Left renal pelvis (tissue), 4 donors: Measurements from ENCODE around the gene GLB1L2. TPM values are rescaled to one million over a fixed set of nuclear protein-coding genes. Genes with fewer than 3 reads are reported as not detected.

Experiments
- DNase-seq, 4 donors: peaks; one replicate each; pipeline ENCODE4 v3.0.0-alpha.2; 2013; ENCODE audit warnings: low read depth in 4 of 4, low spot score in 3 of 4
- polyA plus RNA-seq, 4 donors: library from polyadenylated mRNA; unstranded; fragments of 120-200 nt; gene quantifications; one replicate each; pipeline ENCODE4 v1.2.1, GENCODE V29; 2013; ENCODE audit not compliant: insufficient read length in 4 of 4

GLB1L2 gene
- polyA plus RNA-seq, 4 donors, result 2.1 to 19.8 (median 18.6) TPM

DNA sequence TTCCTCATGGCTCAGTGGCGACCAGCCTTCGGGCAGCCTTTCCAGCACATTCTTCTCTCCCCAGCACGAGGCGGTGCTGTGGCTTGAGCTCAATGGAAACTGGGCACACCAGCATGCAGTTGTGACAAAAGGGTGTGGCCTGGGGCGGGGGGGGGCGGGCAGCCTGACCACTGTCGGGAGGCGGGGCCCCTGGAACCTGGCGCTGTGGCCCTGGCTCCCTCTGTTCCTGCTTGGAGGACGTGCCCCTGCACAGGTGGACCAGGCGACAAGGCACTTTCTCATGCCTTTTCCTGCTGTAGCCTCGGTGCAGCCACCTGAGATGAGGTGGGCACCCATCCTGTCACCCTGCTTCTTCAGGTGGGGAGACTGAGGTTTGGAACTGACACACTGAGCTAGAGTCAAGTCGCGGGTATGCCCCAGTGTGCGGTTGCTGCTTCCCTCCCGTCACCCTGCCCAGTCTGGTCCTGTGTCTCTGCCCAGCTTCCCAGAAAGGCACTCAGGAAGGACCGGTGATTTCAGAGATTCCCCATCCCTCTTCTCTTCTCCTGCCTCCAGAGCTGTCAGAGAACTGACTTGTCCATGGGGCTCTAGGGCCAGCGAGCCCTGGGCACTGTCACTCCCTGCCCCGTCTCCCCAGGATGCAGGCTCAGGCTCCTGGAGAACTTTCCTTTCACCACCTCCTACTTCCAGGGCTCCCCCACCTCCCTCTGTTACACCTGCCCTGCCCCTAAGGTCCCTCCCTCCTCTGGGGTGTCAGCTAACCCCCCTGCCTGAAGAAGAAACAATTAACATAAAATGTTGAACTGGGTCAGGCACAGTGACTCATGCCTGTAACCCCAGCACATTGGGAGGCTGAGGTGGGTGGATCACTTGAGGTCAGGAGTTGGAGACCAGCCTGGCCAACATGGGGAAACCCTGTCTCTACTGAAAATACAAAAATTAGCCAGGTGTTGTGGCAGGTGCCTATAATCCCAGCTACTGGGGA lies 70.3 kb downstream of the GLB1L2 start:
- DNase-seq, result no peak

GRCh38 chr11:134402910-134403309 lies 71.1 kb downstream of the GLB1L2 start:
- DNase-seq, result no peak

- no peak for DNase-seq
Observed at GRCh38 chr11:134404575-134405341, 73.0 kb downstream of the GLB1L2 start.

- no peak for DNase-seq
Observed at GRCh38 chr11:134405436-134405835, 73.6 kb downstream of the GLB1L2 start.

DNA sequence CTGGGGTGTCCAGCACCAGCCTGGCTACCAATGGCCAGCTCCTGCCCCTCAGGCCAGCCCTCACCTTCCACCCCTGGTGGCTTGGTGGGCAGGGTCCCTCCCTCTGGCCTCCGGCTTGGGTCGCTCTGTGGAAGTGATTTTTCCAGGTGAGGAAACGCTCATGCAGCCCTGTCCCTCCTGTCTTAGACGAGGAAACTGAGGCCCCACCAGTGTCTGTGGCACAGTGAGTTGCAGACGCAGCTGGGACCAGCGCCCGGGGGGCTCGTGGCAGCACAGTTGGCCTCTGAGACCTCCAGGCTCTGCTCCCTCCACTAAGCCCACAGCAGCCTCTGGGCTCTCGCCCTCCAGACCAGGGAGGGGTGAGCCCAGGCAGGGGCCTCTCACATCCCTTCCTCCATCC lies 74.1 kb downstream of the GLB1L2 start:
- no peak for DNase-seq

GRCh38 chr11:134406264-134407185 lies 74.7 kb downstream of the GLB1L2 start:
- DNase-seq, result no peak

GRCh38 chr11:134407321-134407828 lies 75.6 kb downstream of the GLB1L2 start:
- DNase-seq, result no peak

GRCh38 chr11:134407923-134408322 lies 76.1 kb downstream of the GLB1L2 start:
- DNase-seq, result no peak

GRCh38 chr11:134409552-134410429 lies 78.0 kb downstream of the GLB1L2 start:
- no peak for DNase-seq

- no peak for DNase-seq
Observed at GRCh38 chr11:134410766-134411165, 79.0 kb downstream of the GLB1L2 start.

DNA sequence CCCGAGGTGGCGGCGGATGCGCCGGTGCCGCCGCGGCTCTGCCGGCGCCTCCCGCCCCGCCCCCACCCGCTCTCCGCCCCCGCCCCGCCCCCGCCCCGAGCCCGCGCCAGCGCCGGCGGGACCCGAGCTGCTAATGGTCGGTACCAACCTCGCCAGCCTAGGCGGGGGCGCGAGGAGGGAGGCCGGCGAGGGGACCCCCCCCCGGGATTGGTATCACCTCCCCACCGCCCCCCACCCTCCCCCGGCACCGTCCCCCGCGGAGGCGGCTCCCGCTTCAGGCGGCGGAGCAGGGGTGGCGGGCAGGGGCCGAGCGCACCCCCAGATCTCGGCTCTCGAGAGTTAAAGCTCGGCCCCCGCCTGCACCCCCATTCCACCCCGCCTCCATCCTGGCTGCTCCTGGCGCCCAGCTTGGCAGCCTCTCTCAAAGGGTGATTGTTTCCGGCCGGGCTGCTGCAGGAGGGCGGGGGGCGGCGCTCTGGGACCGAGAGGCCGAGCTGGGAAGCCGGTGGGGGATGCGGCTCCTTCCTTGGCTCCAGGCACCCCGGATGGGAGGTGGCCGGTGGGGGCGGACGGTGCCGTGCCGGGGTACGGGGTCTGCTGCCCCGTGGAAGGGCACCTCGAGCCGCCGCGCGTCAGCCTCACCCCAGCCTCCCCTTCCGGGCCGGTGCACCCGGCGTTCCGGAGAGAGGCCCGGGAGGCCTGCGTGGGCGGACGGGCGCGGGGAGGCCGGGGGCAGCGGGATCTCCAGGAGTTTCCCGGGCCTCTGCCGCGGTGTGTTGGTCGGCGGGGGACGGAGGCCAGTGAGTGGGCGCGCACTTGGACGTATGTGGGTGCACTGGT lies 80.6 kb downstream of the GLB1L2 start, which contains the start of gene B3GAT1:
Gene B3GAT1 (minus strand): TSS at position 40 of the 840 bp plus-strand sequence. CDS start 24,583 bp downstream, outside the sequence.
- no peak for DNase-seq

DNA sequence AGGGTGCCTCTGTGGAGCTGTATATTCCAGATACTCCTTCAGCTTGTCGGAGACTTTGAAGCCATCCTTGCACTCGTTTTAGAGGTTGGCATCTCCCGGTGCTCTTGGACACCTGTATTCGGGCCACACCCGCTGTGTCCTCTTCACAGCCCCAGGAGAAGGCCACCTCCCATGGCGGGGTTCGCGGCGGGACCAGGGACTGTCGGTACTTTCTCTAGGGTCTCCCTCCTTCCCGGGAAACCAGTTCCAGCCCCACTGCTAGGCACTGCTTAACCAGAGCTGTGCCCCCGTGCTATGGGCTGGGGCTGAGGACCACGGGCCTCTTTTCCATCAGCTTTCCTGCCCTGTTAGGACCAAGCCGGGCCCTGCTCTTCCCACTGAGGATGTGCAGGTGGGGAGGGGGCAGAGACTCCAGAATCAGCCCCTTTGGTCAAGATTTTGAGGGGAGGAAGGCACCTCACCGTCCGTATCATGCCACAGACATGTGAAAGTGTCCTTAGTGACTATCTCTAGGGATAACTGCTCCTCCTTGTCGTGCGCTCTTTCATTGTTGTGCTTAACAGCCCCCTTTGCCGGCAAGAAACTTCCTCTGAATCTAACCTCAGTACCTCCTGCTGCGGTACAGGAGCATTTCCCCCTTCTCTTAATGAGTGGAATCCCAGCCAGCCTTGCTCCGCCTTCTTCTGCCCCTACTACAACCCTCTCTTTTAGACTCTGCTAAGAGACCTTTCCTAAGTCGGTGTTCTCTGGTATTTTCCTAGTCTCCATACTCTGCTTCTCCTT lies 81.4 kb downstream of the GLB1L2 start:
- DNase-seq, result no peak

DNA sequence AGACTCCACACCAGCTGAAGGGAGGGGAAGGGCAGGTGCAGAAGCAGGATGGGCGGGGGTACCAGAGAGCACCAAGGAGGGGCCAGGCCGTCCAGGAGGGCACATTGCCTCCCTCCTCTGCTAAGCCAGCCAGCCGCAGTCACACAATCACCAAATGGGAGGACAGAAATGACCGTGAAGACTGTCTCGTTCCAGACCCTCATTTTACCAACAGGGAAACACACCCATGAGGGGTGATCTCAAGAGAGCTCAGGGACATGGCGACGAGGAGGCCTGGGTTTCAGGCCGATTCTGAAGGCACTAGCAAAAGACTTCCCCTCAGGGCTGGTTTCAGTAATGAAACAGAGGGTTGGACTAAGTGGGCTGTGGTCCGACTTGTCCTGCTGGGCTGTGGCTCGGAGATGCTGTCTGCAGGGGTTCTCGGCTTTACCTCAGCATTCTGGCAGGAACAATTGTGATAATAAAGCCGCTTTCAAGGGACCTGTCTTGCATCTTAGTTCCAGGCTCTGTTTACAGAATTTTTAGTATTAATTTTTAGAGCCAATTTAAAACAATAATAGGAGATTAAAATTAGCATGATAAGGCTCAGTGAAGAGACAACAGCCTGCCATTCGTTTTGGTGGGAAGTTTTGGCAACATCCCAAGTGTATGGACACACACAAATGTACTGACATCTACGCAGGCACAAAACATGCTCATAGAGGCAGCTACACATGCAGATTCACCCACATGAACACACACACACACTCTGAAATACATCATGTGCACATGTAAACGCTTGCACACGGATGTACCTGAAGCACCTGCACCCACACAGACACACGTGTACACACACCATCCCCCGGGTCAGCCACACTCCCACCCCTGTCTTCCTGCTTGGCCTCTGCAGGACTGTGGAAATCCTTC lies 82.3 kb downstream of the GLB1L2 start:
- DNase-seq, result no peak

DNA sequence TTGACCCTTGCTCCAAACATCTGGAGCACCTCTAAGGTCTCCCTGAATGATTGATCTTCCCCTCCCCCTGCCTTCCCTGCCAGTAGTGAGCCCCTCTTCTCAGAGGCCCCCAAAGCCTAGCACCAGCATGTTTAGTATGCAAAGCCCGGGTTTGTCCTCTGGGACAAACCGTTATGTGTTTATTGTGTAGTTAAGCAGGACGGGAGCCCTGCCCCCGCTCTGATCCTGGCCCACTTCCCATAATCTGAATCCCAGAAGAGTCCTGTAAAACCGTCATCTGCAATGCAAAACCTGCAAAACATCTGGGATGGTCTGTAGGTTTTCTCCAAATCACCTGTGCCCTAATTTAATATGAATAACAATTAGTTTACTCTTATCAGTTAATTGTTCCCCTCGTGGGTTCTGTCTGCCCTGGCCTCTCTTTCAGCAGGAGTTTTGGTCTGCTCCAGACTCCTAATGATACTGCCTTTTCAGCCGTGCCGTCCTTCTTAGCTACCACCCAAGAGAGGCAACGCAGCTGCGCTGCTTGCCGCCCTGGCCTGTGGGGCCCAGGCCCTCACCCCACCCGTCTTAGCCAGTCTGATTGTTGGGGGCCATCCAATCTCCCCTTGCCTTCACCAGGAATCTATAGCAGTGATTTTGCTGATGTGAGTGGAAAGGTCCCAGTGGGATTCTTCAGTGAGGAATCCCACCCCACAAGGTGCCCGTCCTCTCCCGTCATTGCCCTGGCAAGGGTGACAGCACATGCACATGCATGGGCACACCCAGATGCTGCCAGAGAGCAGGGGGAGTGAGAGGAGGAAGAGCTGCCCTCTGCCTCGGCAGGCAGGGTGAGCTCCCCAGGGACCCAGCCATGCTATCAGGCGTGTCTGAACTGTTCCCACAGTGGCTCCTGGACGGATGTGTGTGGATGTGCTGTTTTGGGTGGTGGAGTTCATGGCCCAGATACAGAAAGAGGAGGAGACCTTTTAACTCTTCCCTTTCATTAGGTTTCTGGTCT lies 83.3 kb downstream of the GLB1L2 start:
- no peak for DNase-seq

- no peak for DNase-seq
Observed at GRCh38 chr11:134416726-134417125, 84.9 kb downstream of the GLB1L2 start.
